Measurements from ENCODE around the gene ANK2. TPM values are rescaled to one million over a fixed set of nuclear protein-coding genes. Genes with fewer than 3 reads are reported as not detected.

The ANK2 gene
- total RNA-seq, 1 donor = 79.6 TPM

GRCh38 chr4:113276464-113277170, 227.2 kb downstream of the ANK2 start:
- H3K27ac ChIP-seq (ENCODE audit: low read depth, low read length) = no peak overlapping the region
- H3K36me3 ChIP-seq (ENCODE audit: insufficient read depth, low read length) = no peaks in the 10 kb centered on the region
- H3K4me2 ChIP-seq (ENCODE audit: insufficient read depth, low read length) = no peak overlapping the region
- H3K79me2 ChIP-seq (ENCODE audit: insufficient read depth, low read length) = no peaks in the 10 kb centered on the region
- no peaks in the 10 kb centered on the region for H3K9me3 ChIP-seq (ENCODE audit: low read depth, low read length)
- no peak for DNase-seq (ENCODE audit: insufficient read length, low spot score, missing footprints)
- TF ChIP-seq CTCF (IDR thresholded peaks at IDR 0.05; ENCODE audit: extremely low read depth, low read depth, low read length) = no peak
- H3K4me3 ChIP-seq (ENCODE audit: insufficient read depth, low read length) = no peak overlapping the region
- H3K4me1 ChIP-seq (ENCODE audit: insufficient read depth, low read length) = no peaks in the 10 kb centered on the region
- peak overlapping the region; percentile 12 for H2AFZ ChIP-seq (ENCODE audit: low read length)
- H4K20me1 ChIP-seq (ENCODE audit: insufficient read depth, low read length) = no peaks in the 10 kb centered on the region
- no peaks in the 10 kb centered on the region for H3K27me3 ChIP-seq (ENCODE audit: insufficient read depth, low read length)

- H3K4me2 ChIP-seq (ENCODE audit: insufficient read depth, low read length) = no peak overlapping the region
- no peaks in the 10 kb centered on the region for H3K4me1 ChIP-seq (ENCODE audit: insufficient read depth, low read length)
- H3K4me3 ChIP-seq (ENCODE audit: insufficient read depth, low read length) = no peak overlapping the region
- no peaks in the 10 kb centered on the region for H4K20me1 ChIP-seq (ENCODE audit: insufficient read depth, low read length)
- no peaks in the 10 kb centered on the region for H3K9me3 ChIP-seq (ENCODE audit: low read depth, low read length)
- no peaks in the 10 kb centered on the region for H3K36me3 ChIP-seq (ENCODE audit: insufficient read depth, low read length)
- DNase-seq (ENCODE audit: insufficient read length, low spot score, missing footprints) = peak; percentile 68
- H3K79me2 ChIP-seq (ENCODE audit: insufficient read depth, low read length) = no peaks in the 10 kb centered on the region
- H3K27me3 ChIP-seq (ENCODE audit: insufficient read depth, low read length) = no peaks in the 10 kb centered on the region
- no peak overlapping the region for H3K27ac ChIP-seq (ENCODE audit: low read depth, low read length)
- TF ChIP-seq CTCF (IDR thresholded peaks at IDR 0.05; ENCODE audit: extremely low read depth, low read depth, low read length) = peak; percentile 97
- H2AFZ ChIP-seq (ENCODE audit: low read length) = no peak overlapping the region
These were observed 229.0 kb downstream of the ANK2 start for GRCh38 chr4:113278324-113278934.

GRCh38 chr4:113285501-113285900, 236.0 kb downstream of the ANK2 start:
- no peak for TF ChIP-seq CTCF (IDR thresholded peaks at IDR 0.05; ENCODE audit: extremely low read depth, low read depth, low read length)
- DNase-seq (ENCODE audit: insufficient read length, low spot score, missing footprints) = no peak
- H3K79me2 ChIP-seq (ENCODE audit: insufficient read depth, low read length) = no peaks in the 10 kb centered on the region

GRCh38 chr4:113288257-113288656, 238.8 kb downstream of the ANK2 start:
- Histone ChIP-seq H4K20me1 (ENCODE audit: insufficient read depth, low read length) (no peaks in the 10 kb centered on the region), H3K27me3 (ENCODE audit: insufficient read depth, low read length) (no peaks in the 10 kb centered on the region), H3K36me3 (ENCODE audit: insufficient read depth, low read length) (no peaks in the 10 kb centered on the region), H3K4me1 (ENCODE audit: insufficient read depth, low read length) (peaks cover 11% of the 10 kb centered on the region), H3K27ac (ENCODE audit: low read depth, low read length) (no peak overlapping the region), H3K9me3 (ENCODE audit: low read depth, low read length) (no peaks in the 10 kb centered on the region), H3K4me2 (ENCODE audit: insufficient read depth, low read length) (no peak overlapping the region), H3K79me2 (ENCODE audit: insufficient read depth, low read length) (no peaks in the 10 kb centered on the region), H2AFZ (ENCODE audit: low read length) (no peak overlapping the region), H3K4me3 (ENCODE audit: insufficient read depth, low read length) (no peak overlapping the region)
- DNase-seq (ENCODE audit: insufficient read length, low spot score, missing footprints) = no peak
- no peak for TF ChIP-seq CTCF (IDR thresholded peaks at IDR 0.05; ENCODE audit: extremely low read depth, low read depth, low read length)

More at GRCh38 chr4:113285501-113285900, 236.0 kb downstream of the ANK2 start:
- Histone ChIP-seq H3K27ac (ENCODE audit: low read depth, low read length) (no peak overlapping the region), H2AFZ (ENCODE audit: low read length) (peak overlapping the region; percentile 5), H3K9me3 (ENCODE audit: low read depth, low read length) (no peaks in the 10 kb centered on the region), H3K4me1 (ENCODE audit: insufficient read depth, low read length) (no peaks in the 10 kb centered on the region), H4K20me1 (ENCODE audit: insufficient read depth, low read length) (no peaks in the 10 kb centered on the region), H3K36me3 (ENCODE audit: insufficient read depth, low read length) (no peaks in the 10 kb centered on the region), H3K27me3 (ENCODE audit: insufficient read depth, low read length) (no peaks in the 10 kb centered on the region), H3K4me3 (ENCODE audit: insufficient read depth, low read length) (no peak overlapping the region), H3K4me2 (ENCODE audit: insufficient read depth, low read length) (no peak overlapping the region)
